ENCODE measurements around the gene OR2T12. TPM values are rescaled to one million over a fixed set of nuclear protein-coding genes. Genes with fewer than 3 reads are reported as not detected.
"Not testable (repeated sequence)": the region's sequence is repeated elsewhere in the genome, so short reads cannot be mapped to it uniquely, and the experiment has no call there.

Gene OR2T12
- total RNA-seq, 1 donor from 2014 or later: not detected

GRCh38 chr1:248306103-248306502, 2.9 kb upstream of the OR2T12 start:
- no peak for TF ChIP-seq CTCF (IDR thresholded peaks at IDR 0.05)
- no peak overlapping the region for H3K4me3 Mint-ChIP-seq (ENCODE audit: unreplicated experiment)
- H3K36me3 Mint-ChIP-seq (ENCODE audit: unreplicated experiment): peaks cover 2% of the 10 kb centered on the region
- no peaks in the 10 kb centered on the region for H3K4me1 Mint-ChIP-seq (ENCODE audit: unreplicated experiment)
- H3K27ac Mint-ChIP-seq (ENCODE audit: unreplicated experiment): no peak overlapping the region
- no peak for DNase-seq (ENCODE audit: extremely low spot score, unreplicated experiment)
- H3K9me3 Mint-ChIP-seq (ENCODE audit: unreplicated experiment): peaks cover 54% of the 10 kb centered on the region
- H3K27me3 Mint-ChIP-seq (ENCODE audit: unreplicated experiment): no peaks in the 10 kb centered on the region

GRCh38 chr1:248305672-248306071, 2.4 kb upstream of the OR2T12 start:
- not testable (repeated sequence) for DNase-seq (ENCODE audit: extremely low spot score, unreplicated experiment); H3K27me3 Mint-ChIP-seq (ENCODE audit: unreplicated experiment); H3K36me3 Mint-ChIP-seq (ENCODE audit: unreplicated experiment); H3K4me3 Mint-ChIP-seq (ENCODE audit: unreplicated experiment); H3K4me1 Mint-ChIP-seq (ENCODE audit: unreplicated experiment); H3K27ac Mint-ChIP-seq (ENCODE audit: unreplicated experiment)
- H3K9me3 Mint-ChIP-seq (ENCODE audit: unreplicated experiment): peaks cover 52% of the 10 kb centered on the region

GRCh38 chr1:248288391-248288790, 14.8 kb downstream of the OR2T12 start:
- H3K27ac Mint-ChIP-seq (ENCODE audit: unreplicated experiment): no peak overlapping the region
- no peak for DNase-seq (ENCODE audit: extremely low spot score, unreplicated experiment)
- no peaks in the 10 kb centered on the region for H3K4me1 Mint-ChIP-seq (ENCODE audit: unreplicated experiment)
- no peak overlapping the region for H3K4me3 Mint-ChIP-seq (ENCODE audit: unreplicated experiment)
- TF ChIP-seq CTCF (IDR thresholded peaks at IDR 0.05): no peak
- H3K36me3 Mint-ChIP-seq (ENCODE audit: unreplicated experiment): no peaks in the 10 kb centered on the region
- H3K9me3 Mint-ChIP-seq (ENCODE audit: unreplicated experiment): peaks cover 42% of the 10 kb centered on the region
- H3K27me3 Mint-ChIP-seq (ENCODE audit: unreplicated experiment): no peaks in the 10 kb centered on the region

- no peak within 1 kb of the TSS for H3K27ac Mint-ChIP-seq (ENCODE audit: unreplicated experiment)
- H3K4me3 Mint-ChIP-seq (ENCODE audit: unreplicated experiment): no peak within 1 kb of the TSS
- TF ChIP-seq CTCF (IDR thresholded peaks at IDR 0.05): no peak
- no peaks in the 10 kb centered on the region for H3K27me3 Mint-ChIP-seq (ENCODE audit: unreplicated experiment)
- H3K36me3 Mint-ChIP-seq (ENCODE audit: unreplicated experiment): no peaks in the 10 kb centered on the region
- no peak for DNase-seq (ENCODE audit: extremely low spot score, unreplicated experiment)
- peaks cover 40% of the 10 kb centered on the region for H3K9me3 Mint-ChIP-seq (ENCODE audit: unreplicated experiment)
- no peaks in the 10 kb centered on the region for H3K4me1 Mint-ChIP-seq (ENCODE audit: unreplicated experiment)
These were observed 25.3 kb downstream of the OR2T12 start, which contains the start of gene OR2T33 for GRCh38 chr1:248277876-248278275. OR2T33 (minus strand) TSS chr1:248277976; CDS start chr1:248273814, 4,162 bp downstream.

- not testable (repeated sequence) for DNase-seq (ENCODE audit: extremely low spot score, unreplicated experiment); H3K4me1 Mint-ChIP-seq (ENCODE audit: unreplicated experiment); H3K36me3 Mint-ChIP-seq (ENCODE audit: unreplicated experiment); H3K27me3 Mint-ChIP-seq (ENCODE audit: unreplicated experiment); H3K4me3 Mint-ChIP-seq (ENCODE audit: unreplicated experiment); H3K27ac Mint-ChIP-seq (ENCODE audit: unreplicated experiment)
- H3K9me3 Mint-ChIP-seq (ENCODE audit: unreplicated experiment): peaks cover 23% of the 10 kb centered on the region
These were observed 30.0 kb downstream of the OR2T12 start for GRCh38 chr1:248273225-248273624.

GRCh38 chr1:248268178-248268577, 35.0 kb downstream of the OR2T12 start:
- DNase-seq (ENCODE audit: extremely low spot score, unreplicated experiment): no peak
- Mint-ChIP-seq H3K4me3 (ENCODE audit: unreplicated experiment) (no peak overlapping the region), H3K36me3 (ENCODE audit: unreplicated experiment) (no peaks in the 10 kb centered on the region), H3K9me3 (ENCODE audit: unreplicated experiment) (peaks cover 53% of the 10 kb centered on the region), H3K27ac (ENCODE audit: unreplicated experiment) (no peak overlapping the region), H3K27me3 (ENCODE audit: unreplicated experiment) (no peaks in the 10 kb centered on the region), H3K4me1 (ENCODE audit: unreplicated experiment) (no peaks in the 10 kb centered on the region)
- no peak for TF ChIP-seq CTCF (IDR thresholded peaks at IDR 0.05)

- H3K4me3 Mint-ChIP-seq (ENCODE audit: unreplicated experiment): not testable (repeated sequence)
These were observed 43.9 kb downstream of the OR2T12 start for GRCh38 chr1:248259309-248259708.

More at GRCh38 chr1:248259309-248259708, 43.9 kb downstream of the OR2T12 start:
- H3K9me3 Mint-ChIP-seq (ENCODE audit: unreplicated experiment): peaks cover 37% of the 10 kb centered on the region
- H3K4me1 Mint-ChIP-seq (ENCODE audit: unreplicated experiment); H3K27ac Mint-ChIP-seq (ENCODE audit: unreplicated experiment); H3K36me3 Mint-ChIP-seq (ENCODE audit: unreplicated experiment); DNase-seq (ENCODE audit: extremely low spot score, unreplicated experiment); H3K27me3 Mint-ChIP-seq (ENCODE audit: unreplicated experiment): not testable (repeated sequence)

Measured in osteocyte (in vitro differentiated cells).